SJCRH30 (cell line): ENCODE data around the gene NRXN2. TPM values are rescaled to one million over a fixed set of nuclear protein-coding genes. Genes with fewer than 3 reads are reported as not detected.

Source experiments
- DNase-seq, 2 experiments: peaks; one replicate each; pipeline ENCODE4 v3.0.0-alpha.2; 2015 to 2020
- H3K27ac ChIP-seq: fragments of 250-450 bp; sonication (Bioruptor Pico); 2 replicates; pipeline ENCODE4 v1.5.1; 2020; ENCODE audit warnings: mild to moderate bottlenecking, moderate library complexity
- H3K27me3 ChIP-seq: fragments of 250-450 bp; sonication (Bioruptor Pico); 2 replicates; pipeline ENCODE4 v1.5.1; 2020; ENCODE audit warnings: mild to moderate bottlenecking, moderate library complexity
- H3K36me3 ChIP-seq: fragments of 250-450 bp; sonication (Bioruptor Pico); 2 replicates; pipeline ENCODE4 v1.5.1; 2020; ENCODE audit warnings: mild to moderate bottlenecking, moderate library complexity
- H3K4me1 ChIP-seq: fragments of 250-450 bp; sonication (Bioruptor Pico); 2 replicates; pipeline ENCODE4 v1.5.1; 2020; ENCODE audit warnings: mild to moderate bottlenecking, moderate library complexity
- H3K4me3 ChIP-seq: fragments of 250-450 bp; sonication (Bioruptor Pico); 2 replicates; pipeline ENCODE4 v1.5.1; 2020; ENCODE audit warnings: mild to moderate bottlenecking, moderate library complexity
- H3K9me3 ChIP-seq: fragments of 250-450 bp; sonication (Bioruptor Pico); replicated peaks from 2 replicates; pipeline ENCODE4 v1.5.1; 2020; ENCODE audit warnings: mild to moderate bottlenecking, moderate library complexity
- total RNA-seq: library from RNA; depleted of rRNA; stranded (reverse); fragments of >200 nt; shearing (Covaris generic); gene quantifications from 2 replicates; pipeline ENCODE4 v1.2.3, GENCODE V29; 2014

The NRXN2 gene
- total RNA-seq, 1 experiment from 2014 or later = 0.08 TPM

- Histone ChIP-seq H3K36me3 (no peaks in the 10 kb centered on the region), H3K4me3 (no peak overlapping the region), H3K9me3 (no peaks in the 10 kb centered on the region), H3K27ac (no peak overlapping the region), H3K27me3 (no peaks in the 10 kb centered on the region; the same call in 1 of the 2 replicates), H3K4me1 (no peaks in the 10 kb centered on the region)
- no peak for DNase-seq
Measured at GRCh38 chr11:64611869-64612646, 110.9 kb downstream of the NRXN2 start.

GRCh38 chr11:64611176-64611575 lies 111.8 kb downstream of the NRXN2 start:
- Histone ChIP-seq H3K4me3 (no peak overlapping the region), H3K27me3 (no peaks in the 10 kb centered on the region; the same call in 1 of the 2 replicates), H3K4me1 (no peaks in the 10 kb centered on the region), H3K36me3 (no peaks in the 10 kb centered on the region), H3K9me3 (no peaks in the 10 kb centered on the region), H3K27ac (no peak overlapping the region)
- no peak for DNase-seq

- Histone ChIP-seq H3K36me3 (no peaks in the 10 kb centered on the region), H3K27ac (no peak overlapping the region), H3K4me3 (no peak overlapping the region), H3K4me1 (no peaks in the 10 kb centered on the region), H3K27me3 (no peaks in the 10 kb centered on the region; the same call in none of the 2 replicates), H3K9me3 (no peaks in the 10 kb centered on the region)
- DNase-seq = no peak
Measured at GRCh38 chr11:64610596-64610995, 112.4 kb downstream of the NRXN2 start.

GRCh38 chr11:64609436-64610047 lies 113.5 kb downstream of the NRXN2 start:
- Histone ChIP-seq H3K36me3 (no peaks in the 10 kb centered on the region), H3K4me1 (no peaks in the 10 kb centered on the region), H3K27me3 (no peaks in the 10 kb centered on the region; the same call in none of the 2 replicates), H3K27ac (no peak overlapping the region), H3K9me3 (no peaks in the 10 kb centered on the region), H3K4me3 (no peak overlapping the region)
- DNase-seq = no peak

GRCh38 chr11:64608636-64609035 lies 114.4 kb downstream of the NRXN2 start:
- peaks cover 5% of the 10 kb centered on the region for H3K27me3 ChIP-seq
- no peak overlapping the region for H3K4me3 ChIP-seq
- no peak for DNase-seq

GRCh38 chr11:64608046-64608445 lies 115.0 kb downstream of the NRXN2 start:
- H3K36me3 ChIP-seq = no peaks in the 10 kb centered on the region
- no peaks in the 10 kb centered on the region for H3K9me3 ChIP-seq
- H3K27ac ChIP-seq = no peak overlapping the region
- no peak overlapping the region for H3K4me3 ChIP-seq
- H3K27me3 ChIP-seq = peaks cover 5% of the 10 kb centered on the region
- H3K4me1 ChIP-seq = no peaks in the 10 kb centered on the region
- no peak for DNase-seq

More at GRCh38 chr11:64608636-64609035, 114.4 kb downstream of the NRXN2 start:
- H3K27ac ChIP-seq = no peak overlapping the region
- H3K36me3 ChIP-seq = no peaks in the 10 kb centered on the region
- no peaks in the 10 kb centered on the region for H3K4me1 ChIP-seq
- H3K9me3 ChIP-seq = no peaks in the 10 kb centered on the region

- Histone ChIP-seq H3K4me3 (no peak overlapping the region), H3K4me1 (no peaks in the 10 kb centered on the region), H3K9me3 (no peaks in the 10 kb centered on the region), H3K36me3 (no peaks in the 10 kb centered on the region), H3K27me3 (peaks cover 5% of the 10 kb centered on the region), H3K27ac (no peak overlapping the region)
- DNase-seq = no peak
Measured at GRCh38 chr11:64607381-64607985, 115.5 kb downstream of the NRXN2 start.

- Histone ChIP-seq H3K4me3 (no peak overlapping the region), H3K4me1 (no peaks in the 10 kb centered on the region), H3K36me3 (no peaks in the 10 kb centered on the region), H3K9me3 (no peaks in the 10 kb centered on the region), H3K27ac (no peak overlapping the region), H3K27me3 (peaks cover 5% of the 10 kb centered on the region)
- no peak for DNase-seq
Measured at GRCh38 chr11:64606796-64607380, 116.1 kb downstream of the NRXN2 start.

GRCh38 chr11:64605656-64606585 lies 117.1 kb downstream of the NRXN2 start:
- Histone ChIP-seq H3K4me3 (no peak overlapping the region), H3K9me3 (no peaks in the 10 kb centered on the region), H3K36me3 (no peaks in the 10 kb centered on the region), H3K27me3 (peaks cover 5% of the 10 kb centered on the region), H3K4me1 (no peaks in the 10 kb centered on the region), H3K27ac (no peak overlapping the region)
- no peak for DNase-seq

- H3K27me3 ChIP-seq = peaks cover 5% of the 10 kb centered on the region
- no peak overlapping the region for H3K27ac ChIP-seq
- DNase-seq = no peak
- H3K36me3 ChIP-seq = no peaks in the 10 kb centered on the region
- H3K4me1 ChIP-seq = no peaks in the 10 kb centered on the region
- no peak overlapping the region for H3K4me3 ChIP-seq
- H3K9me3 ChIP-seq = no peaks in the 10 kb centered on the region
Measured at GRCh38 chr11:64605244-64605560, 117.8 kb downstream of the NRXN2 start.

GRCh38 chr11:64604458-64605243 lies 118.3 kb downstream of the NRXN2 start:
- Histone ChIP-seq H3K27ac (no peak overlapping the region), H3K27me3 (peaks cover 5% of the 10 kb centered on the region; the same call in 1 of the 2 replicates)
- no peak for DNase-seq

GRCh38 chr11:64603411-64604110 lies 119.4 kb downstream of the NRXN2 start:
- no peaks in the 10 kb centered on the region for H3K36me3 ChIP-seq
- no peak overlapping the region for H3K27ac ChIP-seq
- DNase-seq = no peak
- H3K4me1 ChIP-seq = no peaks in the 10 kb centered on the region
- no peak overlapping the region for H3K4me3 ChIP-seq
- no peaks in the 10 kb centered on the region for H3K9me3 ChIP-seq
- H3K27me3 ChIP-seq = peaks cover 5% of the 10 kb centered on the region; the same call in 1 of the 2 replicates

More at GRCh38 chr11:64604458-64605243, 118.3 kb downstream of the NRXN2 start:
- Histone ChIP-seq H3K4me3 (no peak overlapping the region), H3K9me3 (no peaks in the 10 kb centered on the region), H3K4me1 (no peaks in the 10 kb centered on the region), H3K36me3 (no peaks in the 10 kb centered on the region)

- Histone ChIP-seq H3K4me1 (no peaks in the 10 kb centered on the region), H3K27me3 (peaks cover 5% of the 10 kb centered on the region; the same call in 1 of the 2 replicates), H3K9me3 (no peaks in the 10 kb centered on the region), H3K4me3 (no peak overlapping the region), H3K27ac (no peak overlapping the region), H3K36me3 (no peaks in the 10 kb centered on the region)
- DNase-seq = no peak
Measured at GRCh38 chr11:64602466-64603070, 120.4 kb downstream of the NRXN2 start.
